Stimulated activated CD8-positive, alpha-beta memory T cell treated with anti-CD3 and anti-CD28 coated beads, Interleukin-2, amount 100 ng/mL, for 1 hour (primary cell): Measurements from ENCODE around the gene NUTM2G.
"Not testable (repeated sequence)": the region's sequence is repeated elsewhere in the genome, so short reads cannot be mapped to it uniquely, and the experiment has no call there.

Experiments
- DNase-seq, 2 donors: peaks; one replicate each; pipeline ENCODE4 v3.0.0-alpha.2; 2020; ENCODE audit warnings: low read depth in 2 of 2

Gene NUTM2G

GRCh38 chr9:96928543-96928942 lies at the start of gene NUTM2G:
Gene NUTM2G, plus strand, starts transcription at chr9:96928843. Its CDS starts 182 bp downstream, at chr9:96929025.
- not testable (repeated sequence) for DNase-seq

GRCh38 chr9:96883922-96884321 lies 44.7 kb upstream of the NUTM2G start:
- no peak for DNase-seq

GRCh38 chr9:96884443-96884842 lies 44.2 kb upstream of the NUTM2G start:
- no peak for DNase-seq

GRCh38 chr9:96885424-96885823 lies 43.2 kb upstream of the NUTM2G start:
- DNase-seq, result no peak

- no peak for DNase-seq
Observed at GRCh38 chr9:96888591-96888990, 40.1 kb upstream of the NUTM2G start.

- no peak for DNase-seq
Observed at GRCh38 chr9:96892131-96892530, 36.5 kb upstream of the NUTM2G start.

GRCh38 chr9:96900010-96900409 lies 28.6 kb upstream of the NUTM2G start:
- not testable (repeated sequence) for DNase-seq

GRCh38 chr9:96904947-96905722 lies 23.5 kb upstream of the NUTM2G start:
- DNase-seq, result not testable (repeated sequence)

GRCh38 chr9:96908479-96908878 lies 20.2 kb upstream of the NUTM2G start:
- DNase-seq, result not testable (repeated sequence)

- DNase-seq, result not testable (repeated sequence)
Observed at GRCh38 chr9:96915539-96915938, 13.1 kb upstream of the NUTM2G start.

- not testable (repeated sequence) for DNase-seq
Observed at GRCh38 chr9:96916531-96916930, 12.1 kb upstream of the NUTM2G start.

GRCh38 chr9:96918550-96918949 lies 10.1 kb upstream of the NUTM2G start:
- not testable (repeated sequence) for DNase-seq

- not testable (repeated sequence) for DNase-seq
Observed at GRCh38 chr9:96920803-96921202, 7.8 kb upstream of the NUTM2G start.

- not testable (repeated sequence) for DNase-seq
Observed at GRCh38 chr9:96925587-96925986, 3.1 kb upstream of the NUTM2G start.

GRCh38 chr9:96931665-96932064 lies 3.0 kb downstream of the NUTM2G start:
- not testable (repeated sequence) for DNase-seq

- not testable (repeated sequence) for DNase-seq
Observed at GRCh38 chr9:96934097-96934496, 5.5 kb downstream of the NUTM2G start.

- DNase-seq, result not testable (repeated sequence)
Observed at GRCh38 chr9:96934706-96935105, 6.1 kb downstream of the NUTM2G start.

- not testable (repeated sequence) for DNase-seq
Observed at GRCh38 chr9:96935401-96935800, 6.8 kb downstream of the NUTM2G start.

- not testable (repeated sequence) for DNase-seq
Observed at GRCh38 chr9:96937442-96937841, 8.8 kb downstream of the NUTM2G start.

GRCh38 chr9:96938957-96939665 lies 10.5 kb downstream of the NUTM2G start:
- DNase-seq, result not testable (repeated sequence)

- DNase-seq, result not testable (repeated sequence)
Observed at GRCh38 chr9:96940982-96941381, 12.3 kb downstream of the NUTM2G start.

GRCh38 chr9:96941628-96942027 lies 13.0 kb downstream of the NUTM2G start:
- not testable (repeated sequence) for DNase-seq

- not testable (repeated sequence) for DNase-seq
Observed at GRCh38 chr9:96942181-96942580, 13.5 kb downstream of the NUTM2G start.
